IPS-15b (cell line): ENCODE data around the gene SNX9.

ENCODE experiments used
- H3K27me3 ChIP-seq: one replicate; pipeline ENCODE4 v1.6.1; 2013; ENCODE audit warnings: low read length; ENCODE audit not compliant: control insufficient read depth, insufficient read depth
- H3K36me3 ChIP-seq: one replicate; pipeline ENCODE4 v1.6.1; 2013; ENCODE audit warnings: low read length; ENCODE audit not compliant: control insufficient read depth, insufficient read depth
- H3K4me1 ChIP-seq: one replicate; pipeline ENCODE4 v1.6.1; 2013; ENCODE audit warnings: mild to moderate bottlenecking, low read length; ENCODE audit not compliant: control insufficient read depth, insufficient read depth
- H3K4me3 ChIP-seq: one replicate; pipeline ENCODE4 v1.5.1; 2013; ENCODE audit warnings: low read depth, low read length
- H3K9ac ChIP-seq: one replicate; pipeline ENCODE4 v1.6.1; 2013; ENCODE audit warnings: low read depth, mild to moderate bottlenecking, low read length
- H3K9me3 ChIP-seq: one replicate; pipeline ENCODE4 v1.6.1; 2013; ENCODE audit warnings: mild to moderate bottlenecking, low read length; ENCODE audit not compliant: control insufficient read depth, insufficient read depth

The SNX9 gene

GRCh38 chr6:157974967-157975366, 151.9 kb downstream of the SNX9 start:
- Histone ChIP-seq H3K9ac (no peak overlapping the region), H3K4me1 (no peaks in the 10 kb centered on the region), H3K36me3 (no peaks in the 10 kb centered on the region), H3K9me3 (no peaks in the 10 kb centered on the region), H3K4me3 (no peak overlapping the region), H3K27me3 (peaks cover 4% of the 10 kb centered on the region)

- Histone ChIP-seq H3K4me1 (no peaks in the 10 kb centered on the region), H3K4me3 (no peak overlapping the region), H3K9ac (no peak overlapping the region), H3K36me3 (no peaks in the 10 kb centered on the region), H3K9me3 (no peaks in the 10 kb centered on the region), H3K27me3 (peaks cover 9% of the 10 kb centered on the region)
Observed at GRCh38 chr6:157975456-157975855, 152.4 kb downstream of the SNX9 start.

GRCh38 chr6:157976345-157977175, 153.5 kb downstream of the SNX9 start:
- no peak overlapping the region for H3K4me3 ChIP-seq
- H3K9me3 ChIP-seq, result no peaks in the 10 kb centered on the region
- H3K4me1 ChIP-seq, result no peaks in the 10 kb centered on the region
- H3K36me3 ChIP-seq, result no peaks in the 10 kb centered on the region
- no peak overlapping the region for H3K9ac ChIP-seq
- H3K27me3 ChIP-seq, result peaks cover 17% of the 10 kb centered on the region

- Histone ChIP-seq H3K4me3 (no peak overlapping the region), H3K36me3 (no peaks in the 10 kb centered on the region), H3K4me1 (no peaks in the 10 kb centered on the region), H3K9me3 (no peaks in the 10 kb centered on the region), H3K9ac (no peak overlapping the region), H3K27me3 (peaks cover 17% of the 10 kb centered on the region)
Observed at GRCh38 chr6:157977176-157977804, 154.2 kb downstream of the SNX9 start.

GRCh38 chr6:157978021-157978783, 155.2 kb downstream of the SNX9 start:
- H3K36me3 ChIP-seq, result no peaks in the 10 kb centered on the region
- peaks cover 3% of the 10 kb centered on the region for H3K4me1 ChIP-seq
- H3K9me3 ChIP-seq, result no peaks in the 10 kb centered on the region
- no peak overlapping the region for H3K4me3 ChIP-seq
- no peak overlapping the region for H3K9ac ChIP-seq
- H3K27me3 ChIP-seq, result peaks cover 17% of the 10 kb centered on the region

- H3K4me1 ChIP-seq, result peaks cover 8% of the 10 kb centered on the region
- peak overlapping the region; percentile 73 for H3K4me3 ChIP-seq
- no peaks in the 10 kb centered on the region for H3K9me3 ChIP-seq
- H3K27me3 ChIP-seq, result peaks cover 17% of the 10 kb centered on the region
- H3K9ac ChIP-seq, result no peak overlapping the region
- H3K36me3 ChIP-seq, result no peaks in the 10 kb centered on the region
Observed at GRCh38 chr6:157980288-157981131, 157.5 kb downstream of the SNX9 start.

GRCh38 chr6:157981132-157981394, 158.0 kb downstream of the SNX9 start:
- no peaks in the 10 kb centered on the region for H3K36me3 ChIP-seq
- H3K4me3 ChIP-seq, result peak overlapping the region; percentile 73
- H3K27me3 ChIP-seq, result peaks cover 17% of the 10 kb centered on the region
- no peak overlapping the region for H3K9ac ChIP-seq
- peaks cover 8% of the 10 kb centered on the region for H3K4me1 ChIP-seq
- no peaks in the 10 kb centered on the region for H3K9me3 ChIP-seq

GRCh38 chr6:157981395-157982101, 158.5 kb downstream of the SNX9 start, which contains the start of gene SYNJ2:
SYNJ2 (plus strand) TSS chr6:157981863; CDS start chr6:157981962, 99 bp downstream.
- Histone ChIP-seq H3K4me1 (peaks cover 8% of the 10 kb centered on the region), H3K36me3 (no peaks in the 10 kb centered on the region), H3K4me3 (peak within 1 kb of the TSS; percentile 73), H3K9ac (peak within 1 kb of the TSS; percentile 37), H3K9me3 (no peaks in the 10 kb centered on the region), H3K27me3 (peaks cover 17% of the 10 kb centered on the region)

GRCh38 chr6:157982102-157982562, 159.1 kb downstream of the SNX9 start:
- Histone ChIP-seq H3K36me3 (no peaks in the 10 kb centered on the region), H3K9ac (peak overlapping the region; percentile 37), H3K4me3 (peak overlapping the region; percentile 73), H3K27me3 (peaks cover 17% of the 10 kb centered on the region), H3K4me1 (peaks cover 10% of the 10 kb centered on the region), H3K9me3 (no peaks in the 10 kb centered on the region)

- no peak overlapping the region for H3K9ac ChIP-seq
Observed at GRCh38 chr6:157982563-157983405, 159.7 kb downstream of the SNX9 start.

More at GRCh38 chr6:157982563-157983405, 159.7 kb downstream of the SNX9 start:
- H3K4me3 ChIP-seq, result peak overlapping the region; percentile 73
- peaks cover 17% of the 10 kb centered on the region for H3K27me3 ChIP-seq
- no peaks in the 10 kb centered on the region for H3K36me3 ChIP-seq
- peaks cover 10% of the 10 kb centered on the region for H3K4me1 ChIP-seq
- H3K9me3 ChIP-seq, result no peaks in the 10 kb centered on the region
